ENCODE measurements around the gene PPARG.
A peak's percentile ranks its signal among the peaks of the same experiment; 100 is the strongest.
"Not testable (repeated sequence)": the region's sequence is repeated elsewhere in the genome, so short reads cannot be mapped to it uniquely, and the experiment has no call there.

Gene PPARG

DNA sequence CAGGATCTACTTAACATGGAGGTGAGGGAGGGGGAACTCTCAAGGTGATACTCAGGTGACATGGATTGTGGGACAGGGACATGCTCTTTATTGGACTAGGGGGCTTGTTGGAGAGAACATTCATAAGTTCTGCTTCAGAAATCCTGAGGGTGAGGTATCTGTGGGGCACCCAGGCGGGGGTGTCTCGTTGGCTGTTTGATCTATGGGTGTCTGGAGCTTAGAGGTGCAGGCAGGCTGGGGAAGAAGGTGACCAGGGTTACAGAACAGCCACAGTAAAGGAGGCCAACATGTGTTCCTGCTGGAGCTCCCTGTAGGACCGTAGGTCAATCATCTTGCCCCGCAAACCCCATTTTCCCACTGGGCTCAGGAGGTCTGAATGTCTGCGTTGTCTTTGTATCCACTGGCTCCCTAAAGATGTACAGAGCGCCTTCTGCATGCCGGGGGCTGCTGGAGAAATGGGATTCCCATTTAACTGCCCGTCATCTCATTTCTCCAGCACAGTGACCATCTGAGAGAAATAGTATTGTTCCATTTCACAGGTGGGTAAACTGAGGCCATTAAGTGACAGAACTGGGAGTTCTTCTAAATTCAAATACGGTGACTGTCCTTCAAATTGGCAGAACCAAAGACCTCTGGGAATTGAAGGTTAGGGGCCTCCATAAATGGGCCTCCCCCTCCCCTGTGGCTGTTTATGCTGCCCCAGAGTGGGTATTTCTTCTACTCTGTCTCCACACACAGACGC lies 155.1 kb downstream of the PPARG start:
- DNase-seq (ENCODE audit: low spot score): no peak

DNA sequence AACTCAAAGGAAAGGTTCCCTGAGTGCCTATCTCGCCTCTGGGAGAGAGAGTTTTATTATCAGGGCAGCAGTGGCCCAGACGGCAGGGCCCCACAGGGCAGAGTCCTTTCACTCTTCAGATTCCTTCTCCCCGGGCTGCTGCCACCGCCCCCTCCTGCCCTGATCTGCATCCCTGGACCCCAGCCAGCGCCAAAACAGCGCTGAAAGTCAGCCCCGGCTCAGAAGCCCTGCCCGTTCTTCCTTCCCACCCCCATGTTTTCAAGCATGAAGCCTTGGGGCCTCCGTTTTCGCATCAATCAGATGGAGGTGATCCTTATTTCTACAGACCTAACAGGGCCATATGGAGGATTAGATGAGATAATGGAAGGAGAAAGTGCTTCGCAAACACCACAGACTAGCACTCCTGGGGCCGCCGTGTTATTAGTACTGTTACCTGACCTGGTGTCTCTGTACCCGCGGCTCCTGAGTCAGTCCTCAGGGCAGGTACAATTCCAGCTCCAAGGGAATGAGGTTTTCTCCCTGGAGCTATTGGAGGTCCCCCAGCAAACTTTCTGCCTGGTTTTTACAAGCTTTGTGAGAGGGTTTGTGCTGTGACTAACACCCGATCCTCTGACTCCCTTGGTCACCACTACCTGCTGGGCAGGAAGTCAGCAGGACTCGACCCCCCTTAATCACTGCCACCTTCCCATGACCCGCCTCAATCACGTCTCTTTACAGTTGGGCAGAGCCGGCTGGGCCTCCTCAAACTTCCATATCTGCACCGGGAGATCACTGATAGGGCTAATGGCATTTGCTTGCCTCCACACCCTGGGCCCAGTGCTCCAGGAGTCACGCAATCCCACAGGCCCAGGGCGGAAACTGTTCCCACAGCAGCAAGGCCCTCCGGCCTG lies 156.0 kb downstream of the PPARG start:
- no peak for DNase-seq (ENCODE audit: low spot score)

DNA sequence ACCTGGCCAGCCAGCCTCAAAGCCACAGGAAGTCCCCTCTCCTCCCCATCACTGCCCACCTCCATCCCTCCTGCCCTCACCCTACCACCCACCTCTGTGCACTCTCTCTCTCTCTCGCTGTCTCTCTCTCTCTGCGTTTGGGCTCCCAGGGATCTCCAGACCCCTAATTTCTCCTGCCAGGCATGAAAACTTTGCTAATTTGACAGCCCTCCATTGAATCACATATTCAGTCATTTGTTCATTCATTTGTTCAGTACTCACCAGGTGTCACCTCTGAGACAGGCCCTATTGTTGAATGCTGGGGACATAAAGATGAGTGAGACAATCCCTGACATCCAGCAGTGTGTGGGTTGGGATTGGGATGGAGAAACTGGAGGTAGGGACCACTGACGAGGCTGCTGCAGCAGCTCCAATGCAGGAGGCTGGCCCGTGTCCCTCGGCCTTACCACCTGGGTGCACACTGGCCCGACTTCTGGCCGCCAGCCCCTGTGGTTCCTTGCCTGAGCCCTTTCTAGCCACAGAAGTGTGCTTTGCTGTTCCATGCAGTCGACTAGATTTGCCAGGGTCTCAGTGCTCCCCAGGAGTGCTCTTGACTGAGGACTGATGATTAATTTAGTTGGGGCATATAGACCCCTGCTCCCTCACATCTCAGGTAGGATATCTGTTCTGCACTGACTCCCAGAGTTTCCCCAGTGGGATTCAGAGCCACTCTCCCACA lies 156.8 kb downstream of the PPARG start:
- no peak for DNase-seq (ENCODE audit: low spot score)

DNA sequence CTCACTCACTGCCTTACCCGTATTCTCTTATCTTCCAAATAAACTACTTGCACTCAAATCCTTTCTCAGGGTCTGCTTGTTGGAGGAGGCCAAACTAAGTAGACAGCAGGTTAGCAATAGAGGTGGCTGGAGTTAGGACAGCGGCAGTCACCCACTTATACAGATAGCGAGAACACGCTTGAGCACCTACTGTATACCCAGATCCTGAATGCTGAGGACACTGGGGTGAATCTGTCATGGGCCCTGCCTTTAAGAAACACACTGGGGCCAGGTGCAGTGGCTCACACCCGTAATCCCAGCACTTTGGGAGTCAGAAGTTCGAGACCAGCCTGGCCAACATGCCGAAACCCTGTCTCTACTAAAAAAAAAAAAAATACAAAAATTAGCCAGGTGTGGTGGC lies 157.4 kb downstream of the PPARG start:
- no peak for DNase-seq (ENCODE audit: low spot score)

DNA sequence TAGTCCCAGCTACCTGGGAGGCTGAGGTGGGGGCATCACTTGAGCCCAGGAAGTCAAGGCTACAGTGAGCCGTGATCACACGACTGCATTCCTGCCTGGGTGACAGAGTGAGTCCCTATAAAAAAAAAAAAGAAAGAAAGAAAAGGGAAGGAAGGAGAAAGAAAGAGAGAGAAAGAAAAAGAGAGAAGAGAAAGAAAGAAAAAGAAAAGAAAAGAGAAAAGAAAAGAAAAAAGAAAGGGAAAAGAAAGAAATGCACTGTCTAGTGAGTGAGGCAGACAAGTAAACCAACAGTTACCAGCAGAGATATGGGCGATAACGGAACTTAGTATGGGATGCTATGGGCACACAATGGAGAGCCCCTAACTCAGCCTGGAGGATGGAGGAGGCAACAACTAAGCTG lies 158.2 kb downstream of the PPARG start:
- DNase-seq (ENCODE audit: low spot score): no peak

DNA sequence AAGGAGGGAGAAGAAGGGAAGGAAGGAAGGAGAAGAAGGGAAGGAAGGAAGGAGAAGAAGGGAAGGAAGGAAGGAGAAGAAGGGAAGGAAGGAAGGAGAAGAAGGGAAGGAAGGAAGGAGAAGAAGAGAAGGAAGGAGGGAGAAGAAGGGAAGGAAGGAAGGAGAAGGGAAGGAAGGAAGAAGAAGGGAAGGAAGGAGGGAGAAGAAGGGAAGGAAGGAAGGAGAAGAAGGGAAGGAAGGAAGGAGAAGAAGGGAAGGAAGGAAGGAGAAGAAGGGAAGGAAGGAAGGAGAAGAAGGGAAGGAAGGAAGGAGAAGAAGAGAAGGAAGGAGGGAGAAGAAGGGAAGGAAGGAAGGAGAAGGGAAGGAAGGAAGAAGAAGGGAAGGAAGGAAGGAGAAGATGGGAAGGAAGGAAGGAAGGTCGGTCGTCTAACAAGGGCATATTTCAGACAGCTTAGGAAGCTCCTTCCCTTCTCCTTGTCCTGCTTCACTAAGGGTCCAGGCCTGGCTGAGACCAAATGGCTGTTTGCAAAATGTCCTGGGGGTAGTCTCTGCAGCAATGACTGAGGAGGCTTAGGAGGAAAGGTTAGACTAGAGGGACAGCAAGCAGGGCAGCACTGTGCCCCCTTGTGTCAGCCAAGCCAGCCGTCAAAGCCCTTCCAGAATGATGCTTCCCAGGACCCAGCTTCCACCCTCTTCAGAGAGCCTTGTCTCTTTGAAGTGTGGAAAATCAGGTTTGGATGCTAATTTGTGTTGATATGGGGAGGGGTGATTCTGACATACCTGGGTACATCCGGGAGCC lies 159.7 kb downstream of the PPARG start:
- not testable (repeated sequence) for DNase-seq (ENCODE audit: low spot score)

DNA sequence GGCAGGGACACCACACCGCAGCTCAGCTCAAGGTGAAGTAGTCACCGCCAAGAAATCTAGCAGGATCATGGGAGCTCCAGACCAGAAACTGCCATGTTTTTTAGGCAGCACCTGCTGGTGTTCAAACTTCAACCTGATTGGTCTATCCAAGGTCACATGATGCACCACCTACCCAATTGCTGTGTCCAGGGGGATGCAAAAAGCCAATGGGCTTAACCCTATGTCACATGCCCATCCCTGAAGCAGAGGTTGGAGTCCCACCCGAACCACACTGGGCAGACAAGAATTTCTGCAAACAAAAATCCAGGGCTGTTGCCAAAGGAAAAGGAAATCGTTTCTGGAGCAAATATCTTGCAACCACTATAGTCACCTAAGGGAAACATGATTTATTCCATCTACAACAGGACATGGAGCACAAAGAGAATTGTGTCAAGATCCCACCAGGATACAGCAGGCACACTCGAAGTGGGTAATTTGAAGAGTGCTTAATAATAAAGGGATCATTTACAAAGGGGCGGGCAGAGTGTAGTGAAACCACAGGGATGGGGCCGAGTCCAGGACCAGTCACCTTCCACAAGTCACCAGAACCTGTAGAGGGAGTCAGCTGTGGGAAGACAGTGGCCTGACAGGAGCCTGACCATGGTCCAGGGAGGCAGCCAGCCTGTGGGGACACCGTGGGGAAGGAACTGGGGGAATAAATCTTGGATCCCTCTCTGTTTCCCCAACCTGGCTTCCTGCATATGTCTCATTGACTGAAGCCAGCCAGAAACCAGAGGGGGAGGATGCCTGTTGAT lies 161.2 kb downstream of the PPARG start:
- no peak for DNase-seq (ENCODE audit: low spot score)

DNA sequence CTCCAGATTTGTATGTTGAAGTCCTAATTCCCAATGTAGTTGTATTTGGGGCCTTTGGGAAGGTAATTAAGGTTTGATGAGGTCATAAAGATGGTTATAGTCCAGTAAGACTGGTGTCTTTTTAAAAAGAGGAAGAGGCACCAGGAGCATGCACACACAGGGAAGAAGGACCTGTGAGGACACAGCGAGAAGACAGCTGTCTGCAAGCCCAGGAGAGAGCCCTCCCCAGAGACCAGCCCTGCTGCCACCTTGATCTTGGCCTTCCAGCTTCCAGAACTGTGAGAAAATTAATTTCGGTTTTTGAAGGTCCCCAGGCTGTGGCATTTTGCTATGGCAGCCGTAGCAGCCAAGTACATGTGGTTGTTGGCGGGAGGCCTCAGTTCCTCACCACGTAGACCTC lies 162.6 kb downstream of the PPARG start:
- DNase-seq (ENCODE audit: low spot score): no peak

DNA sequence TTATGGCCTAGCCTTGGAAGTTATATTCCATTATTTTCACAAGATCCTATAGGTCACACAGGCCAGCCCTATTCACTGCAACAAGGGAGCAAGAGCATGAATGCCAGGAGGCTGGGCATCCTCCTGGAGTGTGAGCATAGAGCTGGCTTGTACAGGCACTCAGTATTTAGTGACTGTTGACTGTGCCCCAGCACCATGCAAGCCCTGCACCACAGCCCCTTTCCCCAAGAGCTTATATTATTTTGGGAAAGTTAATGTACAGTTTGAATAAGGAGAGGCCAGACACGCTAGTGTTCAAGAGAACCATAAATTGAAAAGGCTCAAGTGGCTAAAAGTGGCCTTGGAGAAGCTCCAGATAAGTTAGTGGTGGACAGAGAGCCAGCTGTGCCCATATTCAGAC lies 163.1 kb downstream of the PPARG start:
- DNase-seq (ENCODE audit: low spot score): no peak

DNA sequence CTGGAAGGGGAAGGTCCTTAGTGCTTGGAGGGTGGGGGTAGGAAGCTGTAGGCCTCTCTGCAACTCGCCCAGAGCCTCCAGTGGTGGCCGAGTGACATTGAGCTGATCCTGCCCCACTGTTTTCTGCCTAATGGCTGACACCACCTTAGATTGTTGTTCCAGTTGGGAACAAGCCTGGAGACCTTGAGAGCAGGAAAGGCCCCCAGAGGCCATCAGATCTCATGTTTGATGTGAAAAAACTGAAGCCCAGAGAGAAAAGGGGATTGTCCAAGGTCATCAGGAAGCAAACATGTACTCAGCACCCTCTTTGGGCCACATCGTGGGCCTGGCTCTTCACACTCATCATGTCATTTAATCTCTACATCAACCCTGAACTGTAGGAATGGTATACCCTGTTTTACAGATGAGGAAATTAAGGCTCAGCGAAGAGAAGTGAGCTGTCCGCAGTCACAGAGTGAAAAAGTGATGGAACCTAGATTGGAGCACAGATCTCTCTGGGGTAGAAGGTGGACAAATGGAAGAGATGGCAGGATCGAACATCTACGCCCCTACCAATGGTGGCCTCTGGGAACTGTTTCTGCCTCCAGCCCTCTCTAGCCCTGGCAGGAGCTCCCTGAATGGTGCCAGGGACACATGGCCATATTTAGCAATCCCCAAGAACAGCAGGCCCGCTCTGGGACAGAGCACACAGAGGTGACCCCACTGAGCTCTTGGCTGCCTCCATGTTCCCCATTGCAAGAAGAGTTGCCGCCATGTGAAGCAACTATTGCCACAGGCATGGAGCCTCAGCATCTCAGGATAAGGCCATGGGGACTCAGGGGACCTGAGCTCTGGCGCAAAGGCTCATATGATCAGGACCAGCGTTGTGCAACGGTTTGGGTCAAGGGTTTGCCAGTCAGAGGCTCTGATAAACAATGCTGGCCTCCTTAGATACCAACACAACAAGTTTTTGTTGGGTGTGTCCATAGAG lies 163.8 kb downstream of the PPARG start:
- no peak for DNase-seq (ENCODE audit: low spot score)

DNA sequence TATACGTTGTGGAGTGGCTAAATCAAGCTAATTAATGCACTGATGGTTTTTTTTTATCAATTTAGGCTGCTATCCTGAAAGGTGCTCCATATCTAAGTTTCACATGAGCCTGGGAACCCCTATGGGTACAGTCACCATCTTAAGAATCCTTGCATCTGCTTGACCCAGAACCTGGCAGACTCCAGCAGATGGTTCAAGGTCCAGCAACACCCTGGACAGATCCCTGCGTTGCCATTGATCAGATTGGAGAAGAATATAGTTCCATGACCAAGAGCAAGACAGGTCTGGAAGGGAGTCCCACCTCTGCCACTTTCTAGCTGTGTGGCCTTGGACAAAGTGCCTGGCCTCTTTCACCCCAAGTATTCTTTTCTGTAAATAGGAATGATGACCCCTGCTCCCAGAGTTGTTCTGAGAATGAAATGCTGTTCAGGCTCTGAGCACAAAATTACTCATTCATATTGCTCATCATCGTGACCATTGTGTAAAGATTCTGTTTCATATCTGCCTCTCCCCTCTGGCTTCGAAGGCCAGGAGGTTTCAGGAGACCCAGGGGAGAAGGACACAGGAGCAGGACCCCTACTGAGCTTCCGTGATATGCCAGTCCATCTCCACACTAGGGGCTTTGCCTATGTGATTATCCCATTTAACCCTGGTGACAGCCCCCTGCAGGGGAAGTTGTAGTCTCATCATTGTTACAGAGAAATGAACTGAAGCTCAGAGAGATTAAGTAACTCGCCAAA lies 165.4 kb downstream of the PPARG start:
- DNase-seq (ENCODE audit: low spot score): peak; percentile 40

DNA sequence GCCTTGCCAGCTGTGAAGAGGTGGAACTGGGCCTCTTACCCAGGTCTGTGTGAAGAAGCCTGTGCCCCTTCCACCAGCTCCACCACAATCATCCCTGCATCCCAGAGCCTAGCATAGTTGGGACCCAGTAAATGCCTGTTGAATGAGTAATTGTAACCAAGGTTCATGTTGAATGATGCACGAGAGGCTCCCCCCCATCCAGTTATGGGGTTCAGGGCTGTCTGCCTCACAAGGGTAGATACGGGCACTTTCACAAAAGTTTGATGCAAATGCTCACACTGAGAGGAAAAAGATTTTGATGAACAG lies 165.9 kb downstream of the PPARG start:
- no peak for DNase-seq (ENCODE audit: low spot score)

DNA sequence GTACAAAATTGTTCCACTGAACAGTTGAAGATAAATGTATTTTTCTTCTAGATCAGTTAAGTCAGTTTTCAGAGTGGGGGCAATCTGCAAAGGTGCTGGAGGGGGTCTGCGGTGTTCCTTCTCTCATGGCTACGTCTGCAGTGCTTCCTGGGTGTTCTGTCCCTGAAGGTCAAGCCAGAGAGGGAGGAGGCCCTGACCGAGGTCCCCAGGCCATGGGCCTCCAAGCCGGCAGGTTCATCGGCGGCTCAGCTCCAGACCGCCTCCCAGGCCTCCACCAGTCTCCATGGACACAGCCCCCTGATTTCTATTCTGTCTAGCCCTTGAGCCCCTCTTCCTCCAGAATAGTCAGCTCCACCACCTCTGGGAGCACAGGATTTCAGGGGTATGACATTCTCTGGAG lies 166.9 kb downstream of the PPARG start:
- no peak for DNase-seq (ENCODE audit: low spot score)

DNA sequence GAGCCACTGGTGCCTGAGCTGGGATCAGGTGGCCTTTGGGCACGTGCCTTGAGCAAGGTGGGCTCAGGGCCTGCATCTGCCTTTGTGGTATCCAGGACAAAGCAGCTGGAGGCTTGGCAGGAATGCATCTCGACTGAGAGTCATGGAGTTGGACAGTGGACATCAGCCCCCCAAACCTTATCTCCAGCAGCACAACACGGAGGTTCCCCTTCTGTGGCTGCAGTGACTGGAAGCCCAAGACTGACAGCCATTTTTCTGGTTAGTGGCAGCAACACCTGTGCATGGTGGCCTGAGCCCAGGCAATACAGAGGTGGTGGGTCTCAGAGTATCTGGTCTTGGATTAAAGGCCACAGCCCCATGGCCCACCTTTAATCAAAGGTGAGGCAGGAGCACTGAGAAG lies 167.6 kb downstream of the PPARG start:
- no peak for DNase-seq (ENCODE audit: low spot score)

DNA sequence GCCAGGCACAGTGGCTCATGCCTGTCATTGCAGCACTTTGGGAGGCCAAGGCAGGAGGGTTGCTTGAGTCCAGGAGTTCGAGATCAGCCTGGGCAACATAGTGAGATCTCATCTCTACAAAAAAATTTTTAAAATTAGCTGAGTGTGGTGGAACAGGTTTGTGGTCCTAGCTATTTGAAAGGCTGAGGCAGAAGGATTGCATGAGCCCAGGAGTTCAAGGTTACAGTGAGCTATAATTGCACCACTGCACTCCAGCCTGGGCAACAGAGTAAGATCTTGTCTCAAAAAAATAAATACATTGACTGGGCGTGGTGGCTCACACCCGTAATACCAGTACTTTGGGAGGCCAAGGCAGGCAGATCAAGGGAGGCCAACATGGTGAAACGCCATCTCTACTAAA lies 168.5 kb downstream of the PPARG start:
- not testable (repeated sequence) for DNase-seq (ENCODE audit: low spot score)

DNA sequence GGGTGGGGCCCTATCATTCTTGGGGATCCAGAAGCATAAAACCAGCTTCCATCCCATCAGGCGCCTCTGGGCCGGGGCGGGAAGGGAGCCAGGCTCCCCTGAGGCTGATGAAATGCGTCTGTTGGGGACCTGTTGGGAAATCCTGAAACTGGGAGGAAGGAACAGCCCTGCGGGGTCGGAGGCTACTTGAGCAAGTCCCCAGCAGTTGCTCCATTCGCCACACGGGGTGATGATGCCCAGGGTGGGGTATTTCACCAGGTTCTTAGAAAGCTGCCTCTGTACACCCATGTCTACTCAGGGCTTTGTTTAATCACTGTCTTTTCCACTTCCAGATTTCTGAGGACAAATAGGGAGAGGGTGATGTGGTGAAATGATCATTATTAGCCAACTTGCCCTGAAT lies 170.0 kb downstream of the PPARG start:
- no peak for DNase-seq (ENCODE audit: low spot score)

DNA sequence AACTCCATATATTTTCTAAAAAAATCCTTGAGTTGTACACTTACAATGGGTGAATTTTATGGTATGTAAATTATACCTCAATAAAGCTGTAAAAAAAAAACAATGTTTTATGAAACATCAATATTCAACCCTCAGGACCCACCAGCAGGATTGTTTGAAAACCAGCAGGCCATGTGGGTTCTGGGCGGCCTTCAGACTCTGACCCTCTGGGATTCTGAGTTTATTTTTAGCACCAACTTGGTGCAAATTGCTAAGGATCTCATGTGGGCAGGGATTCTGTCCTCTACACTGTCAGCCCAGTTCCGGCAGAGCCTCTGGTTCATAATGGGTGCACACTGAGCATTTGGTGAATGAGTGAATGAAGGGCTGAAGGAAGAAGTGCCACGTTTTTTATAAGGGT lies 171.3 kb downstream of the PPARG start:
- no peak for DNase-seq (ENCODE audit: low spot score)

DNA sequence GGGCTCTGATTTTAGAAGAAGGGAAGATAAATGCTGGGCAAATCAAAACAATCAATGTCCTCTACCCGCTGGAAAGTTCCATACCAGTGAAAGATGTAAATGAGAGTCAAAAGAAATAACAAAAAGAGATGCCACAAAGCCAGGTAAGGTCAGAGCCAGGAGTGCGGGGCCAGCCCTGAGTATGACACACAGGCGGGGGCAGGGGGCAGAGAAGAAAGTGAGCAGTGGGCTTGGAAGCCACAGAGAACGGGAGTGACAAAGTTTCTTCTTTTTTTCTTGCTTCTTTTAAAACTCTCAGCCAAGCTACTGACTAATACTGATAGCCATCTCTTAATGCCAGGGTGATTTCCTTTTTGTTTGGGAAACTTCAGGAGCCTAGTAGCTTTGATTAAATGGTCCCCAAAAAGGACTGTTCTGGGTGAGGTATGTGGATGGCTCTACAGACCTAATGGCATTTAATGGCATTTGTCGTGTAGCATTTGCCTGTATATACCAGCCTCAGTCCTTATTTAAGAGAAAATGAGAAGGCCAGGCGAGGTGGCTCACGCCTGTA lies 172.3 kb downstream of the PPARG start:
- DNase-seq (ENCODE audit: low spot score): no peak

All from hepatic stellate cell (primary cell).